DND-41 (cell line): ENCODE data around the gene PRR14.

Experiments
- CTCF ChIP-seq: IDR thresholded peaks from 2 replicates; pipeline ENCODE4 v1.5.1; 2012; ENCODE audit warnings: borderline replicate concordance, low read length, moderate library complexity, mild to moderate bottlenecking; ENCODE audit not compliant: poor library complexity, severe bottlenecking; ENCODE audit errors: extremely low read depth
- EZH2 ChIP-seq: IDR thresholded peaks from 3 replicates; pipeline ENCODE4 v1.6.1; 2012; ENCODE audit warnings: borderline replicate concordance, low read depth, mild to moderate bottlenecking, moderate library complexity, low read length, inconsistent platforms; ENCODE audit not compliant: severe bottlenecking

- TF ChIP-seq CTCF (no peak), EZH2 (no peak)
These were observed 2.0 kb downstream of the PRR14 start for GRCh38 chr16:30652718-30653117.
